Measurements from ENCODE around the gene LILRB5. TPM values are rescaled to one million over a fixed set of nuclear protein-coding genes. Genes with fewer than 3 reads are reported as not detected.
"Not testable (repeated sequence)": the region's sequence is repeated elsewhere in the genome, so short reads cannot be mapped to it uniquely, and the experiment has no call there.

LILRB5 gene
- polyA plus RNA-seq, 1 experiment: not detected

DNA sequence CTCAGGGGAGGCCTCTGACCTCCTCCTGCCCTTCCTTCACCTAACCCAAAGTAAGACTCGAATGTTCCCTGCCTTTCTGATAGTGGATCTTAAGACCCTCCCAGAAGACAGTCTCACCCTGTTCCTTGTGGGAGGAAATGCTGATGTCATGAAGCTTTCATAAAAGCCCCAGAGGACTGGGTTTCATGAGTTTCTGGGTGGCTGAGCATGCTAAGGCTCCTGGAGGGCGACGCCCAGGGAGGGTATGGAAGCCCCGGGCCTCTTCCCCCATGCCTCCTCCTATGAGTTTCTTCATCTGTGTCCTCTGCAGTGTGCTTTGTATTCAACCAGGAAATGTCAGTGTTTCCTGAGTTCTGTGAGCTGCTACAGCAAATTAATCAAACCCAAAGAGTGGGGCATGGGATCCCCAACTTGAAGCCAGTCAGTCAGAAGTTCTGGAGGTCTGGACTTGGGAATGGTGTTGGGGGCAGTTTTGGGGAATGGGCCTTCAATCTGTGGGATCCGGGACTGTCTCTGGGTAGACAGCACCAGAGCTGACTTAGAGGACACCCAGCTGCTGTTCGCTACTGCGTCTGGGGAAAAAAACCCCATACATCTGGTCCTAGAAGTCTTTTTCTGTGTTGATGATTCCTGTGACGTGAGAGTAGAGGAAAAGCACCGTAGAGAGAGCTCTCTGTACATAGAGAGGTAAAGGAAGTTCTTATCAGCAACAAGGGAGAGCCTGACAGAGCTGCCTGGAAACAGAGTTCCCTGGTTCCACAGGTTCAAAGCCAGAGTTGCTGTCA is 25.8 kb upstream of the LILRB5 start:
- H3K36me3 ChIP-seq (ENCODE audit: control insufficient read depth, insufficient read depth, low read length): no peaks in the 10 kb centered on the region
- no peak for DNase-seq (ENCODE audit: low read depth)
- TF ChIP-seq, protein P1, sequence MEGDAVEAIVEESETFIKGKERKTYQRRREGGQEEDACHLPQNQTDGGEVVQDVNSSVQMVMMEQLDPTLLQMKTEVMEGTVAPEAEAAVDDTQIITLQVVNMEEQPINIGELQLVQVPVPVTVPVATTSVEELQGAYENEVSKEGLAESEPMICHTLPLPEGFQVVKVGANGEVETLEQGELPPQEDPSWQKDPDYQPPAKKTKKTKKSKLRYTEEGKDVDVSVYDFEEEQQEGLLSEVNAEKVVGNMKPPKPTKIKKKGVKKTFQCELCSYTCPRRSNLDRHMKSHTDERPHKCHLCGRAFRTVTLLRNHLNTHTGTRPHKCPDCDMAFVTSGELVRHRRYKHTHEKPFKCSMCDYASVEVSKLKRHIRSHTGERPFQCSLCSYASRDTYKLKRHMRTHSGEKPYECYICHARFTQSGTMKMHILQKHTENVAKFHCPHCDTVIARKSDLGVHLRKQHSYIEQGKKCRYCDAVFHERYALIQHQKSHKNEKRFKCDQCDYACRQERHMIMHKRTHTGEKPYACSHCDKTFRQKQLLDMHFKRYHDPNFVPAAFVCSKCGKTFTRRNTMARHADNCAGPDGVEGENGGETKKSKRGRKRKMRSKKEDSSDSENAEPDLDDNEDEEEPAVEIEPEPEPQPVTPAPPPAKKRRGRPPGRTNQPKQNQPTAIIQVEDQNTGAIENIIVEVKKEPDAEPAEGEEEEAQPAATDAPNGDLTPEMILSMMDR (IDR thresholded peaks at IDR 0.05; ENCODE audit: insufficient read depth, low read depth, low read length): no peak
- no peak overlapping the region for H3K4me3 ChIP-seq (ENCODE audit: low read depth, low read length)
- no peaks in the 10 kb centered on the region for H3K27me3 ChIP-seq (ENCODE audit: control insufficient read depth, insufficient read depth, low read length)
- ChIA-PET POLR2A (no interaction called here), CTCF (no interaction called here)

DNA sequence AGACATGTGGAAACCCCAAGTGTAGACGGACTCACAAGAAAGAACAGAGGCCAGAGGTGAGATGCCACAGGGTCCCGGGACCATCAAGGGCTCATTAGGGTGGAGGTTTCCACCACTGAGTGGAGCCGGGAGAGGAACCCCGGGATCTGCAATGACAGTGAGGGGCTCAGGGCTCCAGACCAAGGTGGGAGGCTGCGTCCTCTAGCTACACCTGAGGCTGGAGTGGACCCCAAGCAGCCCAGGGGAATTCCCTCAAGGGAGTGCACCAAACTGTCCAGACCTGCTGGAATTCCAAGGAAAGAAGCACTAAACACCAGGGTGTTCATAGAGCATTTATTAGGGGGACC is 24.6 kb upstream of the LILRB5 start:
- DNase-seq (ENCODE audit: low read depth): not testable (repeated sequence)

DNA sequence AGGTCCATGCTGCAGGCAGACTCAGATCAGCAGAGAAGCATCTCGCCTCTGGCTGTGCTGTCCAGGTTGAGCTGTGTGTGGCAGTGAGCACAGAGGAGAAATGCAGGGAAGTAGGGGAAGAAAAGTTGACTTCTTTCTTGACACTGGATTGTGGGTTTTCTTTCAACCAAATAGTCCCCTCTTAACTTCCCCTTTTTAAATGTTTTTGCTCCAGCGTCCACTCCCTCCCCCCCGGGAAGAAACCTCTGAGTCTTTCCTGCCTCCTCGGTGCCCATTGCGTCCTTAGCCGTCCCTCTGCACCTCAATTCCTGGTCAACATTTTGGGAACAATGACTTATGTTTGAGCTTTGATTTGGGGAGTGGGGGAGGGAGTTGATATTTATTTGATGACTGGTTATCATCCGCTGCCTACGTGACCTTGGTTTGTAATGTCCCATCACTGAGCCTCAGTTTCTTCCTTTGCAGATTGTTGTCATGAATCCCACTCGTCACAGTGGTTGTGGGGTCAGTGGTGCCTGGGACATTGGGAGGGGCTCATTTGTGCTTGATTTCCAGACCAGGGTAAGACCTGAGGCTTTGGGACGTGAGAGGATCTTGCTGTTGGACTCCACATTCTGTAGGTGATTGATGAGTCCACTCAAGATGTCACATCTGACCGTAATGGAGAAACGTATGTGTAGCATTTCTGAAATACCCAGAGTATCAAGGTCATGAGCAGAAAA is 24.1 kb upstream of the LILRB5 start, which contains the start of gene LILRB2:
LILRB2 (minus strand) TSS at position 104 of the 722 bp plus-strand sequence. CDS start 614 bp downstream, outside the sequence.
- H3K27me3 ChIP-seq (ENCODE audit: control insufficient read depth, insufficient read depth, low read length): no peaks in the 10 kb centered on the region
- no peaks in the 10 kb centered on the region for H3K36me3 ChIP-seq (ENCODE audit: control insufficient read depth, insufficient read depth, low read length)
- ChIA-PET POLR2A (no interaction called here), CTCF (no interaction called here)
- H3K4me3 ChIP-seq (ENCODE audit: low read depth, low read length): no peak within 1 kb of the TSS
- TF ChIP-seq, protein P1 (IDR thresholded peaks at IDR 0.05; ENCODE audit: insufficient read depth, low read depth, low read length): no peak
- DNase-seq (ENCODE audit: low read depth): no peak

More for the DNA sequence above, 24.6 kb upstream of the LILRB5 start:
- CTCF ChIA-PET; POLR2A ChIA-PET; H3K36me3 ChIP-seq (ENCODE audit: control insufficient read depth, insufficient read depth, low read length); H3K27me3 ChIP-seq (ENCODE audit: control insufficient read depth, insufficient read depth, low read length); H3K4me3 ChIP-seq (ENCODE audit: low read depth, low read length): not testable (repeated sequence)

DNA sequence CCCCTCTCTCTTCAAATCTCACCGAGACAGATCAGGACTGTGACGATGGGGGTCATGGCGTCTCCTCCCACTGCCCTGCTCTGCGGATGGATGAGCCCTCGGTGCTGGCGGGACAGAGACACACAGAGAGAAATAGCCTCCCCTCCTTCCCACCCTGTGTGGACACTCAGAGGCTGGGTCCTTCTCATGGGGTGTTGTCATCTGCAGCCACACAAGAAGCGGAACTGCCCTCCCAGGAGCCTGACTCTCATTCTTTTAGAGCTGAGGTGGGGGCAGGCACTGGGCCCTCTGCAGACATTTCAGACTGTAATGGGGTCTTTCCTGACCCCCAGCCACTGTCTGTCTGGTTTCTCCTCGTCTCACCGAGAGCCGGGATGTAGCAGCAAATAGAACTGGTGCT is 23.4 kb upstream of the LILRB5 start:
- H3K27me3 ChIP-seq (ENCODE audit: control insufficient read depth, insufficient read depth, low read length); POLR2A ChIA-PET: not testable (repeated sequence)

DNA sequence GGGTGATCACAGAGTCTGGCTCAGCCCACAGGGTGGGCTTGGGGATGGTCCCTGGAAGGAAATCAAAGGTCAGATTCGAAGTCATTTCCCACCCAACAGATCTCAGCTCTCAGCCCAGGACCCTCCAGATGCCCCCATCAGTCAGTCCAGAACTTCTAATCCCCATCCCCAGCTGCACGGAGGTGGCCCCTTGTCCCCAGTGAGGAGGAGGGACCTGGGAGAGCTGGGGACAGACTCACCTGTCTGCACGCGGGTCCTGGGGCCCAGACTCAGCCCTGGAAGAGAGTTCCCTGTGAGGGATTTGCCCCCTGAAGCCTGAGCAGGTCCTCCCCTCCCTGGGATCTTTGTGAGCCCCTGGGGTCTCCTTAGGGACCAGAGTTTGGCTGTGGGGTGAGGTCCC is 23.0 kb upstream of the LILRB5 start:
- H3K27me3 ChIP-seq (ENCODE audit: control insufficient read depth, insufficient read depth, low read length); POLR2A ChIA-PET; H3K36me3 ChIP-seq (ENCODE audit: control insufficient read depth, insufficient read depth, low read length); CTCF ChIA-PET; DNase-seq (ENCODE audit: low read depth); H3K4me3 ChIP-seq (ENCODE audit: low read depth, low read length): not testable (repeated sequence)

More for the DNA sequence above, 23.4 kb upstream of the LILRB5 start:
- H3K36me3 ChIP-seq (ENCODE audit: control insufficient read depth, insufficient read depth, low read length); H3K4me3 ChIP-seq (ENCODE audit: low read depth, low read length); DNase-seq (ENCODE audit: low read depth); CTCF ChIA-PET: not testable (repeated sequence)

DNA sequence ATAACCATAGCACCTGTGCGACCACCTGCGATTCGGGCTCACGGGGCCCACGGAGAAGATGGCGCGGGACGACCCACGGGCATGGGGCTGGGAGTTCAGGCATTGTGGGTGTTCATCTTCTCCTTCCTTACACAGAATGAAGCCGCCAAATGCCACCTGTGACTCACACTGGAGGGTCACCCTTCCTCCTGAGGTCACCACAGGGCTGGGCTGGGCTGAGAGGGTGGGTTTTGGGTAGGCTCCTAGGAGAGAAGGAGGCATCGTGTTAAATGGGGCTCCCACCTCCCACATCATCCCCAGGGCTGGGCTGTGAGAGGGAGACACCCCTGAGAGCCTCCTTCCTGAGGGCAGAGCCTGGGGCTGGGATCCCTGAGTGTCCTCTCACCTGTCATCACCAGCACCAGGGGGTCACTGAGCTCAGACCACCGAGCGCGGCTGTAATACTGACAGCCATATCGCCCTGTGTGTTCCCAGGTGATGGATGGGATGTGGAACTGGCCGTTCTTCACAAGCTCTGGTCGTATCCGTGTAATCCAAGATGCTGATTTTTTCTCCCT is 22.4 kb upstream of the LILRB5 start:
- ChIA-PET POLR2A (no interaction called here), CTCF (no interaction called here)
- no peaks in the 10 kb centered on the region for H3K27me3 ChIP-seq (ENCODE audit: control insufficient read depth, insufficient read depth, low read length)
- no peak for DNase-seq (ENCODE audit: low read depth)
- TF ChIP-seq, protein P1 (IDR thresholded peaks at IDR 0.05; ENCODE audit: insufficient read depth, low read depth, low read length): no peak
- no peaks in the 10 kb centered on the region for H3K36me3 ChIP-seq (ENCODE audit: control insufficient read depth, insufficient read depth, low read length)
- no peak overlapping the region for H3K4me3 ChIP-seq (ENCODE audit: low read depth, low read length)

DNA sequence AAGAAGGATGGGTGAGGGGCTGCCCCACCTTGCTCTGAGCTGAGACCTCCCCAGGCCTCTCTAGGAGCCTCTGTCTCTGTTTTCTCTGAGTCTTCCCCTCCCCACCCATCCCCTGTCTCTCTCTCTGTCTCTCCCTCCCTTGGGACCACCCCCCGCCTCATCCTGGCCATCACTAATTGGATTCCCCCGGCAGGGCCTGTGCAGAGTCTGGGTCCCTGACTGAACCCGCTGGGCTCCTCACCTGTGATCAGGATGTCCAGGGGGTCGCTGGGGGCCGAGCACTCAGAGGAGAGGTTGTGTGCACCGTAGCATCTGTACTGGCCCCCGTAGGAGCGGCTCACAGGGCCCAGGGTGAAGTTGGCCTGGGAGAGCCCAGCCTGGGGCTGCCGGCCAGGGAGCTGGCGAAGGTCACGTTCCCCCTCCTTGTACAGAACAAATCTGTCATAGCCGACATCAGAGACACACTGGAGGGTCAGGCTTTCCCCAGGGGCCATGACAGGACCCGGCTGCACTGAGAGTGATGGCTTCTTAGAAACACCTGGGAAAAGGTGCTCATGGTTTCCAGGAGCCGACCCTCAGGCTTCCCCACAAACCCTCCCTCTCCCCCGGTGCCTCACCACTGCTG is 21.6 kb upstream of the LILRB5 start:
- DNase-seq (ENCODE audit: low read depth); POLR2A ChIA-PET; CTCF ChIA-PET; H3K36me3 ChIP-seq (ENCODE audit: control insufficient read depth, insufficient read depth, low read length); H3K27me3 ChIP-seq (ENCODE audit: control insufficient read depth, insufficient read depth, low read length); H3K4me3 ChIP-seq (ENCODE audit: low read depth, low read length): not testable (repeated sequence)

DNA sequence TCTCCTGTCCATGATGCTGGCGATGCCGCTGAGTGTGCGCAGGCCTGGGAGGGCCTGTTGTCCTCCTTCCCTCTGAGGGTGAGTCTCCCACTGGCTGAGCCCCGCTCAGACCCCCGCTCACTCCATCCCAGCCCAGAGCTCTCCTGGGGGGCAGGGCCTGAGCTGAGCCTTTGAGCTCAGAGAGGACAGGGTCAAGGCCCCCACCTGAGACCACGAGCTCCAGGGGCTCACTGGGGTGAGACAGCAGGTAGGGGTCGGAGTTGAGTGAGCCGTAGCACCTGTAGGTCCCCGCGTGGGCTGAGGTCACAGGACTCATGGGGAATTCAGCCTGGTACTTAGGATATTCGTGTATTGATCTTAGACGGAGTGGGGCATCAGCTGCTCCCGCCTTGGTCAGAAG is 21.0 kb upstream of the LILRB5 start:
- H3K27me3 ChIP-seq (ENCODE audit: control insufficient read depth, insufficient read depth, low read length); DNase-seq (ENCODE audit: low read depth); H3K36me3 ChIP-seq (ENCODE audit: control insufficient read depth, insufficient read depth, low read length); H3K4me3 ChIP-seq (ENCODE audit: low read depth, low read length); CTCF ChIA-PET; POLR2A ChIA-PET: not testable (repeated sequence)

DNA sequence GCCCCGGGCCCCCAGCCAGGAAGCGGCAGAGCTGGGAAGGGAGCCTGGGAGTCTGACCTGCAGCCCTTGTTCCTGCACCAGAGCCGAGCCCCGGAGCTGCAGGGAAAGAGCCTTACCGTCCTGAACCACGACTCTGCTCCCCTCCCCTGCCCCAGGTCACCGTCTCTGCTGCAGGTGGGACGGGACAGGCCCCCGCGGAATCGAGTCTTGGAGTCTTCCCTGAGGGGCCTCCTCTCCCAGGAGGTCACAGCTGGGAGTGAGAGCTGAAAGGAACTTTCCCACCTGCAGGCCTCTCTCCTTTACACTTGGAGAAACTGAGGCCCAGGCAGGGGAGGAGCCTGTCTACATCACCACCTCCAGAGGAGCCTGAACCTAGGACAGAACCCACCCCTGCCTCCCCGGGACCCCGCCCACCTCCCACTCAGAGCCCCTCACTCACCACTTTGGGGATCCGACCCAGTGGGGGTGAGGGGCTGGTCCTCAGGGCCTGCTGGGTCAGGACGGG is 20.1 kb upstream of the LILRB5 start:
- CTCF ChIA-PET; DNase-seq (ENCODE audit: low read depth); POLR2A ChIA-PET; H3K4me3 ChIP-seq (ENCODE audit: low read depth, low read length); H3K27me3 ChIP-seq (ENCODE audit: control insufficient read depth, insufficient read depth, low read length); H3K36me3 ChIP-seq (ENCODE audit: control insufficient read depth, insufficient read depth, low read length): not testable (repeated sequence)
